ENCODE data around the gene RAB28. TPM values are rescaled to one million over a fixed set of nuclear protein-coding genes. Genes with fewer than 3 reads are reported as not detected.

The RAB28 gene
- total RNA-seq, 1 donor from 2014 or later, result 13.8 TPM

DNA sequence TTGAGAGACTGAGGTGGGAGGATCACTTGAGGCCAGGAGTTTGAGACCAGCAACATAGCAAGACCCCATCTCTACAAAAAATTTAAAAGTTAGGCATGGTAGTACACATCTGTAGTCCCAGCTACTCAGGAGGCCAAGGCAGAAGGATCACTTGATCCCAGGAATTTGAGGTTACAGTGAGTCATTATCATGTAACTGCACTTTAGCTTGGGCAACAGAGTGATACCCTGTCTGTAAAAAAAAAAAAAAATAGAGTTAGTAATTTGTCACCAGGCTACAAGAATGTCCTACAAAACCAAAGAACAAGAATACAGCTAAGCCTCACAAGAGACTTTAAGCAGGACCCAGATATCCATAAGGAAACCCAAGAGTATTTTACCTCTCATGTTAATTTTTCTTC lies 27.0 kb upstream of the RAB28 start:
- no peak for DNase-seq (ENCODE audit: low spot score)

DNA sequence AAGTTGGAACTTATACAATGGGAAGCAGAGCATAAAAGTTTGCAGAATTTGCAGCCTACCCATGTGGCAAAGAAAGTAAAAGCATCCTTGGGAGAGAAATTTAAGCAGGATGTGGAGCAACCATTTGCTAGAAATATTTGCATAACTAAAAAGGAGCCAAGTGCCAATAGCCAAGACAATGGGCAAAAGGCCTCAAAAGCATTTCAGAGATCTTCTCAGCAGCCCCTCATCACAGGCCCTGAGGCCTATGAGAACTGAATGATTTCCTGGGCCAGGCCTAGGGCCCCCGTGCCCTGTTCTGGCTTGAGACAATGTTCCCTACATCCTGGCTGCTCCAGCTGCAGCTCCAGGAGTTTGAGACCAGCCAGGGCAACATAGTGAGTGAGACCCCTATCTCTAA lies 25.3 kb upstream of the RAB28 start:
- no peak for DNase-seq (ENCODE audit: low spot score)

DNA sequence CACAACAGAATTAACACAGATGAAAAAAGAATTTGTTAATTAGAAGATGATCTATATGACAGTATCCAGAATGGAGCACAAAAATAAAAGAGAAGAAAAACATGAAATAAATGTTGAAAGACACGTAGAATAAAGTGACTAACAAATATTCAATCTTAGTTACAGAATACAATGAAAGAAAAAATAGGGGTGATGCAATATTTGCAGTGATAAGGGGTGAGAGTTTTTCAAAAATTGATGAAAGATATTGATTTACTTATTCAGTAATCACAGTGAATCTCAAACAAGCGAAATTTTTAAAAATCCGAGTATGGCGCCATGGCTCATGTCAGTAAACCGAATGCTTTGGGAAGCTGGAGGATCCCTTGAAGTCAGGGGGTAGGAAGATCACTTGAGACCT lies 20.2 kb upstream of the RAB28 start:
- DNase-seq (ENCODE audit: low spot score), result no peak

DNA sequence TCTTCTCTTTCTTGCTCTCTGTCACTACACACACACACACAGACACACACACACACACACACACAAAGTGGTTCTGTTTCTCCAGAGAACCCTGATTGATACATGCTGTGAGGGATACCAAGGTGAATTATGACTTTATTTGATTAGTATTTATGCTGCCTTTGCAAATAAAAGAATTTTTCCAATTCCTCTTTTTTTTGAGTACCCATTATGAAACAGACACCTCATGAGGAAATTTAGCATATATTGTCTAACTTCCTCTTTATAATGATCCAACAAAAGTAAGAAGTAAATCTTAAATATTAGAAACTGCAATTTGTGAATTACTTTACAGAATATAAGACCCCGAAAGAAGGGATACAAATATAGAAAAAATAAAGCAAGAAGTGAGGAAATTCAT lies 14.3 kb upstream of the RAB28 start:
- no peak for DNase-seq (ENCODE audit: low spot score)

DNA sequence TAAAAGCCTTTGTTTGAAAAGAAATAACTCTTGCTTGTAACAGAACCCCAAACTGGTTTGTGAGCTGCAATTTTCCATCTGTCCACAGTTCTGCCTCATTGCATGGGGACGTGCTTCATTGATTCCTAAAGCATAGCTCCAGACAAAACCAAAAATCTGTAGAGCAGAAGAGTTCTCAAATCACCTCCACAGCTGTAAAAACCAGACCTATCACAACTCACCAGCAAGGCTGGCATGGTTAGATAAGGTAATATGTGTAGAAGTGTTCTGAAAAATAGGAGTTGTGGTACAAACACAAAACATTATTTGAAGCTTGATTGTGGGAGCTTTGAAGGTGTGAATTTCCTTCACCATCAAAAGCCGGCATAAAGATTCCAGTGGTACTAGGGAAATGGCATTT lies 12.5 kb upstream of the RAB28 start:
- no peak for DNase-seq (ENCODE audit: low spot score)

DNA sequence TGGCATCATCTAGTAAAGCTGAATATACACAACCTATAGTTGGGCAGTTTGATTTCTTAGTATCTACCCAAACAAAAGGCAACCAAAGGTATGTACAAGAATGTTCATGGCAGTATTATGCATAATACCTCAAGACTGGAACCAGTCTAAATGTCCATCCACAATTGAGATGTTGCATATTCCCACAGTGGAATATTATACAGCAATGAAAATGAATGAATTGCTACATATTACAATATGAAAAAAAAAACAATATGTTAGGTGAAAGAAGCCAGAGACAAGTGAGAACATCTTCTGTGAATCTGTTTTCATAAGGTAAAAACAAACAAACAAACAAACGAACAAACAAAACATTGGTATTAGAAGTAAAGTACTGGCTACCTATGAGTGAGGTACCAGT lies 11.6 kb upstream of the RAB28 start:
- DNase-seq (ENCODE audit: low spot score), result no peak

DNA sequence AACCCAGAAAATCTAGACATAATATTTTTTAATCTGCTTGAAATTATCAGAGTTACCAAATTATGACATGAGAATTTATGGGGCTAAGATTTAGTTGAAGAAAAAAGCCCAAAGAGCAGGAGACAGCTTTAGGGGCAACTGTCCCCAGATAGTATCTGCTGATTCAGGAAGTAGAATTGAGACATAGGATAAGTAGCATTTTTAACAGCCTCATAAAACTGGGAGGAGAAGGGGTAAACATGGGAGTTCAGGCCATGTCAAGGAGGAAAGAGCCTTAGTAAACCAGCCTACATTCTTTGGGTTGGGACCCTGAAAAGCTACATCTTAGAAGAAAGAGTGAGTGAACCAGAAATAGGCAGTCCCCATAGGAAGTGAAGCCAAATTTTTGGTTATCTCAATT lies 9.7 kb upstream of the RAB28 start:
- no peak for DNase-seq (ENCODE audit: low spot score)

DNA sequence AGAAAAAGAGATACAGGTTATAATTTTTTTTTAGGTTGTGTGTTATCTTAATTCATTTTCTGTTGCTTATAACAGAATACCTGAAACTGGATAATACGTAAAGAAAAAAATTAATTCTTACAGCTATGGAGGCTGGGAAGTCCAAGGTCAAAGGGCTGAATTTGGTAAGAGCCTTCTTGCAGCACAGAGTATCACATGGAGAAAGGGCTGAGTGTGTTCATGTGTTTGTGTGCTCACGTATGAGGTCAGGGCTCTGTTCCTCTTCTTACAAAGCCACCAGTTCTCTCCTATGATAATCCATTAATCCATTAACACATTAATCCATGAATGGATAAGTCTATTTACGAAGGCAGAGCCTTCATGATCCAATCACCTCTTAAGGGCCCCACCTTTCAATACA lies 8.6 kb upstream of the RAB28 start:
- no peak for DNase-seq (ENCODE audit: low spot score)

DNA sequence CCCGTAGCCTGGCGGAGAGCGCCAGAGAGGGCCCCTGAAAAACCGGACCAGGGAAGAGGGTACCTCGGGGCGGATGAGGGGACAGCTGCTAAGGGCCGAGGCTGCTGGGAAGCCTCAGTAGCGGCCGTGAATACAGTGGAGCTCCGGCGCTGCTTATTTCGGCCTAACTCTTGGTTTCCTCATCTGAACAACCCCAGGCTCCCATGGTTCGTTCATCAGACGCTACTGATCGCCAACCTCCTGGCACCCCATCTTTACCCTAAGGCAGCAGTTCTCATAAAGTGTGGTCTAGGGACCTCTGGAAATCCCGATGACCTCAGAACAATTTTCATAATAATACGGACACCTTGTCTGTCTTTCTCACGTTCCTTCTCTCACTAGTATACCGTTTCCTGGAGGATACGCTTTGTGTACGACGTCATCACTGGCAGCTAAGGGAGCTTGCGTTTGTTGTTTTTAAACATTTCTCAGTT lies 645 bp upstream of the RAB28 start:
- no peak for DNase-seq (ENCODE audit: low spot score)

DNA sequence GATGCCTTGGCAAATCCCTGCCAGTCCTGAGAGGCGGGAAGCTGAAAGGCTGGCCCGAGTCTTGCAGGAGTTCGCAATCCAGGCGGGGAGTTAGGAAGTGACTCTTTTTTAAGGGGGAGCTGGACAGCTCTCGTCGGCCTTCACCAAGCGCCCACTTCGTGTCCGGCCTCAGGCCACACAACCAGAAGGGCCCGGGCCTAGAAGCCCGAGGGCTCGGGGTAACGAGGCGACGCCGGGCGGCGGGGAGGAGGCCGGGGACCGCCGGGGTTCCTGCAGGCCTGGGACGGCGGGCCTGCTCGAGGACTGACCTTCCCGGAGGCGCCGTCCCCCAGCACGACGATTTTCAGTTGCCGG lies 395 bp downstream of the RAB28 start:
- peak; percentile 88 for DNase-seq (ENCODE audit: low spot score)

DNA sequence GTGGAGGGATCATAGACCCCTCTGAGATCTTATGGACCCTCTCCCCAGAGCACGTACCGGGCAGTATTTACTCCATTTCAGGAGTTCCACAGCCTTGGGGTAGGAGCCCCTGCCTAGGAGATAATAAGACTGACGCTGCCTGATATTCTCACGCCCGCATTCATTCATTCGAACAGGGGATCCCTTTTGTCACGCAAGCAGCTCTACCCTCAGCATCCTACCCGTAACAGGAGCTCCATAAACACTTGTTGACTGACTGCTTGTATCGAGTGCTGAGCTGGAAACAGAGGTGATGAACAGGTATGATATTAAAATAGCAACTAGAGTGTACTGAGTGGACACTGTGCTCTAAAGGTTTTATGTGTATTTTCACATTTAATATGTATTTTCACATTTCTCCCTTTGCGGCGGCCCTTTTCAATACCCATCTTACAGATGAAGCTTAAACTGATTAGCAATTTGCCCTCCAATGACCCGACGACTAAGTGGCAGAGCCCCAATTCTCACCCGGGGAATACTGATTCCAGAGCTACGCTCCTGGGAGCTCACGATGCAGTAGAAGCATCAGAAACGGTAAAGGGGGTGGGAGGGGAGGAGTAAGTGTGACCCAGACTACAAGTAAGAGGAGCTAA lies 888 bp downstream of the RAB28 start:
- no peak for DNase-seq (ENCODE audit: low spot score)

DNA sequence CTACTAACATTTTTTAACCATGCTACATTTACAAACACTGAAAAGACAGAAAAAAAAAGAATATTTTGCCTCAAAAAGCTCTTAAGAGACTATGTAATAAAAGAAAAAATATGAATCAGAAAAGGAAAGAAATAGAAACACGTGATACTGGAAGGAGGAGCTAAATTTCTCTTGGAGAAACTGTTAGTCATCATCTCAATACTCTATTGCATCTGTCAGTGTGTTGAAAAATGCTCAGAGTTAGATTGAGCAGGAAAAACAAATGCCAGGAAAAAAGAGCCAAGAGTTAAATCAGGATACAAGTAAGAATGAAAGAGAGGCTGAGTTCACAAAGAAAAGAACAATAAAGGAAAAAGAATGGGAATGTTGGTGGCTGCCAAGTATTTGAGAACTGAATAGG lies 2.6 kb downstream of the RAB28 start:
- no peak for DNase-seq (ENCODE audit: low spot score)

DNA sequence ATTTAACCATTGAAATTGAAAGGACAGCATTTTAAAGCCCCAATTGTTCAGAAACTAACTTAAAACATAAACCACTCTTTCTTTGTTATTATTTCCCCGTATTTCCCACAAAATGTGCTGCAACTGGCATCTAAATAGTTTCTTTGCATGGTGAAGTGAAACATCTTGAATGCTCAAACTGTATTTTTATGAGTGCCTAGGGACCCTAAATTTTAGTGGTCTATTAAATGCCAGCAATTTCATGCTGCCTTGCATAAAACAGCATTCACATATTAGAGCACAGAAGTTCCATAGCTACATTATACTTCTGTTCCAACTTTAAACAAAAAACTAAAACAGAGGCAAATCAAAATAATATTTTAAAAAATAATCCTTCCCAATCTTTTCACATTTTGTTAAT lies 5.4 kb downstream of the RAB28 start:
- DNase-seq (ENCODE audit: low spot score), result no peak

DNA sequence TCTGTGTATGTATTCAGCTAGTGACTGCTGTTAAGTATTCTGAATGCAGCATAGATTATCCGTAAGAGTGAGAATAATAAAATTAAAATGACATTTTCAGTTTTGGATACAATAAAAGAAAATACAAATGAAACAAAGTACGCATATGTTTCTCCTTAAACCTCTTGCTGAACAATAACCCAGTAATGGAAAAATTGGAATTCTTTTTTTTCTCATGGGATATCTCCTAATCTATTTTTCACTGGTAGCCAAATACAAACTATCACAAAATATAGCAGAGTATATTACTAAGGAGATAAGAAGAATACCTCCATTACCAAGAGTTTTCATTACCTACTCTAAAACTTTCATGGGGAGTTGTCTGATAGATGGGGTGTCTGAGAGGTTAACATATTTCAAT lies 6.0 kb downstream of the RAB28 start:
- DNase-seq (ENCODE audit: low spot score), result no peak

DNA sequence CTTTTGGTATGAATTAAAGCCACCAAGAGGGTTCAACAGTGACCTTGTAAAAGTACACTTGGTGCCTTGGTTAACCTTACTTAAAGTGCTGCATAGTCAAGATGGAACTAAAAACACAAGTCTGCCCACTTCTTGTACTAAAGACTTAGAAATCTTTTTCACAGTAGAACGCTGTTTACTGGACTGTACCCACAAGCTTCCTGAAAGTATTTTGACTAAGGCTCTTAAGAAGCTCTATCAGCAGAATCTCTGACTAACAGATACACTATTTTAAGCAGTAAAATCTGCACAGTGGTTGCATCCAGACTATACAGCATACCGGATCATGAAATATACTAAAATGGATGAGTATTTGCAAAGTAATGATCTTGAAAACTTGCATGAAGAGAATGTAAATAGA lies 7.2 kb downstream of the RAB28 start:
- DNase-seq (ENCODE audit: low spot score), result no peak

DNA sequence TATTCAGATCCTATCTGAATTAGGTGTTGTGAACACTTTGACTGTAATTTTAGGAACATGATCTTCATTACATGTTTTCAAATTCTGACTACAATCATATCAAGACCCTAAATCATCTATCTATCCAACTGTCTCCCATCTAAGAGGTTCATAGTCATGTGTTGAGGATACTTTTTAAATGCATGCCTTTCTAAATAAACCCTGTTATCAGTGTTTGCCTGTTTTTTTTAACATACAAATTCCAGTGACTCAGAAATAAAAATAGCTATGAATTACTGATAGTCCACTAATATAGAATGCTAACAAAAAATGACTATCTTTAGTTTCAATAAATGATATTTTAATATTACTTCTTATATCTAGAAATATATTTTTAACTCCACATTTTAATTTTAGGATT lies 8.0 kb downstream of the RAB28 start:
- no peak for DNase-seq (ENCODE audit: low spot score)

DNA sequence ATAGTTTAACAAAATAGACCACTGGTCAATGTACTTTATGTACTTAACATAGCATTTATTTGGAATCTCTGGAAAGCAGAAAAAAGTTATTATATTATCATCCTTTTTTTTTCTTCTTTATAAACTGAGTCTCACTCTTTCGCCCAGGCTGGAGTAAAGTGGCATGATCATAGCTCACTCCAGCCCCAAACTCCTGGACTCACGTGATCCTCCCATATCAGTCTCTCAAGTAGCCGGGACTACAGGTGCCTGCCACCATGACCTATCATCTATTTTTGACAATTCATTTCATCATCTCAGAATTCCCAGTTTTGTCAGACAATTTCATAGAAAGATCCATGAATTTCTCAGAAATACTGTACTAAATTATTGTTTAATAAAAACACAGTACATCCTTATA lies 12.7 kb downstream of the RAB28 start:
- no peak for DNase-seq (ENCODE audit: low spot score)

DNA sequence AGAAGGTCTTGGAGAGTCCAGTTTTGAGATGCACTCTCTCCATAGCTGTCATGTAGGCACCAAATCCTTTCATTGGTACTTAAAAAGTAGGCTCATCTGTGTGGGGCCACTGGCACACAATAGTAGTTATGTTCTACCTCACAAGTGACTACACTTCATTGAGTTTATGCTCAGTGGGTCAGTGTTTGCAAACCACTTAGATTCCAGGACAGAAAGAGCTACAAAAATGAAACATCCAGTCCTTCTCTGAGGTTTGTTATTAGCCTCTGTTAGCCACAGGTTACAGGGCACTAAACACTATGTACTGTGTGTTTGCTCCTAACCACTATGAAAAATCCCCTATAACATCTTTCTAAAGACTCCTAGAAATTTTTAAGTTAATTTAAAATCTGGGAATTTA lies 13.8 kb downstream of the RAB28 start:
- no peak for DNase-seq (ENCODE audit: low spot score)

DNA sequence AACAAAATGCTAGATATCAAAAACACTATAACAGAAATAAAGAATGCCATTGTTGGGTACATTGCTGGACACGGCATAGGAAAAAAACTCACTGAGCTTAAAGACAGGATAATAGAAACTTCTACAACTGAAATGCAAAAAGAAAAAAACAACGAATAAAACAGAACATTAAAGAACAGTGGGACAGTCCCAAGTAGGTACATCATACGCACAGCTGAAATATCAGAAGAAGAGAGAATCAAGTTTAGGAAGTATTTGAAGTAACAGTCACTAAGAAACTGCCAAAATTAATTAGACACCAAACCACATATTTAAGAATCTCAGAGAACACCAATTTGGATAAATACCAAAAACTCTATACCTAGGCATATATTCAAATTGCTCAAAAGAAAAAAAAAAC lies 19.2 kb downstream of the RAB28 start:
- DNase-seq (ENCODE audit: low spot score), result no peak

DNA sequence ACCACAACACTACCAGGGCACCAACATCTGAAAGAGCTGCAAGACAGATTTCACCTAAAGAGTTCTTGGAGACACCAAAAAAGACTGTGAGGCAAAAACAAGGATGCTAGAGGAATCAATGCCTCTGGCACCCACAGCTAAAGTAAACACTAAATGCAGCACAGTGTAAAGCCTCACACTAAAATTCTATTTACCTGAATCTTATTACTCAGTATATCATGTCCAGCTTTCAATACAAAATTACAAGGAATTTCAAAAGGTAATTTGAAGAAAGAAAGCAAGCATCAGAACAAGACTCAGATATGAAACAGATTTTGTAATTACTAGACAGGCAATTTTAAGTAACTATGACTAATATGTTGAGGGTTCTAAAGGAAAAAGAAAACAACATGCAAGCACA lies 19.6 kb downstream of the RAB28 start:
- DNase-seq (ENCODE audit: low spot score), result no peak

DNA sequence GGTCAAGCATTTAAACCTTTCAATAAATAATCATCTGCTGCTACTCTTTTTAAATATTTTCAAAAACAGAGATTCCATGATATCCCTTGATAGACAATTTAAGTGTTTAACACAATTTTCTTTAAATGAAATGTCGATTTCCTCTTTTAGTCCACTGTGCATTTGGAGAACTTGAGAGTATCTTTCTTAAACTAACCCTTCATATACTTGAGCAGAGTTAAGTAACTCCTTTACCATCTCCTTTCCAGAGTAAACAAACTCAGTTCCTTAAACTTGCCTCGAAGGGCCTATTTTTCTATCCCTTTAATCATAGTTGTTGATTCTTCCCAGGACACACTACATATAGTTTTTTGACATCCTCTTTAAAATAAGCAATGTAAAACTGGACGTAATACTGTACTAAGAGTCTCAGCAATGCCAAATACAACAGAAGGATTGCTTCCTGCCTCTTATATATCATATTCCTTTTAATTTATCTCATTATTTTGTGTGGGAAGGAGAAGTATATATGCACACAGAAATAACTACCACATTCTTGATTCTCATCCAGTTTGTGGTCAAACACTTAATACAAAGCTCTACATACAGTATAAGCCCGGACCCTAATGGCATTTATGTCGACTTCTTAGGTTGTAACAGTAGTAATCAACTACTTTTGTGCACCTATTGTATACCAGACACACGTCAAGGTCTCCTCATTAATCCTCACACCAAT lies 22.8 kb downstream of the RAB28 start:
- DNase-seq (ENCODE audit: low spot score), result no peak

DNA sequence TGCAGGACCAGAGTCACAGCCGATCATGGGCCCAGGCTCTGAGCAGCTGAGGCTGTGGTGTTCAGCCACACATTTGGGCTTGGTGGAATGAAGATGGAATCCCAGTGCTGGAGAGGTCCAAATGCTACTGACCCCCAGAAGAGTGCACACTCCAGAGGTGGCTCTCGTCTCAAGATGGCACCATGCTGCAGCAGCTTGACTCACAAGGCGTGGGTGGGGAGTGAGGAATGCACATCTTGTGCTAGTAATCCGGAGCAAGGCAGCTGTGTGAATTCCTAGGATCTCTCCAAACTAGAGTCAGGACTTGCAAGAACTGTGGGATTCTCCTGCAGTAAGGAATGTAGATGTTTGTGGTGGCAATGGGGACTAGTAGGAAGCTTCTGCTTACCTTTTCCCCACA lies 28.7 kb downstream of the RAB28 start:
- DNase-seq (ENCODE audit: low spot score), result no peak

DNA sequence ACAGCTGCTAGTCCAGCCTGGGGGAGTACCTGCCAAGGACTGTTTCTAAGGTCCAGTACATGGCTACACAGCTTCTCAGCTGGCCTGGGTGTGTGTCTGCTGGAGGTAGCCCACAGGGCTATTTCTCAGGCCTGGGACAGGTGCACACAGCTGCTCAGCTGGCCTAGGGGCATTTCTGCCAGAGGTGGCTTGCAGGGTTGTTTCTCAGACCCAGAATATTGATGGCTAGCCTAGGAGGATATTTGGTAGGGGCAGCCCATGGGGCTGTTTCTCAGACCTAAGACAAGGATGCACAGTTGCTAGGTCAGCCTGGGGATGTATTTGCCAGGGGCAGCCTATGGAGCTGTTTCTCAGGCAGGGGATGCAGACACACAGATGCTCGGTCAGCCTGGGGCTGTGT lies 29.4 kb downstream of the RAB28 start:
- no peak for DNase-seq (ENCODE audit: low spot score)

Measured in mesenteric fat pad (tissue), 1 donor.